ENCODE results near the gene RHOB.
"Not testable (repeated sequence)": the region's sequence is repeated elsewhere in the genome, so short reads cannot be mapped to it uniquely, and the experiment has no call there.

The RHOB gene

DNA sequence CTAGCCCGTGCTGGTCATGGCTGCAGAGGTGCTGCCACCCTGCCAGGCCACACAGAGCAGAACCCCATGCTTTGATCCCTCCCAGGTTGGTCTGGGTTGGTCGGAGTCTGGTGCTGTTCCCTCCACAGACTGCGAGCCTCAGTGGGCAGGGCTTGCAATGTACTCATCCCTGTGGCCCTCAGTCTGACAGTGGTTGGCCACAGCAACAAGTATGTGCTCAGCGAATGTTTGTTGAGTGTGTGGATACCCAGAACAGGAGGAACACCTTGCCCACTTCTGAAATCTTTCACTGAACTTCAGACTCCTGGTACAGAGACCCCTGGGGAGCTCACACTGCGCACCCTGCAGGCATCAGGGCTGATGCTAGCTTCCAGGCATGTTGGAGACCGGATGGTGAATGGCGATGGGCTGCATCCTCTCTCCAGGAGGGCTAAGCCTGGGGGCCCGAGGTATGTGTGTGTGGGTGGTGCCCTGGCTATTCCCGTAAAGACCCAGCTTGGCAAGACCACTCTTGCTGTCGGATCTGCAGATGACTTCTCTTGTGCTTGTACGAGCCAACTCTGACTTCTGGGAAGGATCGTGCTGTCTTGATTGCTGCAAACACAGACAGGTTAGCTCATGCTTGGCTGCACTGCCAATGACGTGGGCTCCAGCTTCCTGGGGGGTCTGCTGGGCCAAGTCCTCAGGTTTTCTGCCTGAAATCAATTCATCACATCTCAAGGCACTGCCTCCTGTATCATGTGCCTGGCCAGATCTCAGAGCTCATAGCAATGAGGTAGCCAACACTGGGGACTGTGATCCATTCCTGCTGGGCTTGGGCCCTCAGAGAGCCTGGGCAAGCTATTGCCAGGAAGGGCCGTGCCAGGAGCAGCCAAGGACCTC, 43.7 kb downstream of the RHOB start:
- DNase-seq (ENCODE audit: low read depth in 2 of 2) = no peak

DNA sequence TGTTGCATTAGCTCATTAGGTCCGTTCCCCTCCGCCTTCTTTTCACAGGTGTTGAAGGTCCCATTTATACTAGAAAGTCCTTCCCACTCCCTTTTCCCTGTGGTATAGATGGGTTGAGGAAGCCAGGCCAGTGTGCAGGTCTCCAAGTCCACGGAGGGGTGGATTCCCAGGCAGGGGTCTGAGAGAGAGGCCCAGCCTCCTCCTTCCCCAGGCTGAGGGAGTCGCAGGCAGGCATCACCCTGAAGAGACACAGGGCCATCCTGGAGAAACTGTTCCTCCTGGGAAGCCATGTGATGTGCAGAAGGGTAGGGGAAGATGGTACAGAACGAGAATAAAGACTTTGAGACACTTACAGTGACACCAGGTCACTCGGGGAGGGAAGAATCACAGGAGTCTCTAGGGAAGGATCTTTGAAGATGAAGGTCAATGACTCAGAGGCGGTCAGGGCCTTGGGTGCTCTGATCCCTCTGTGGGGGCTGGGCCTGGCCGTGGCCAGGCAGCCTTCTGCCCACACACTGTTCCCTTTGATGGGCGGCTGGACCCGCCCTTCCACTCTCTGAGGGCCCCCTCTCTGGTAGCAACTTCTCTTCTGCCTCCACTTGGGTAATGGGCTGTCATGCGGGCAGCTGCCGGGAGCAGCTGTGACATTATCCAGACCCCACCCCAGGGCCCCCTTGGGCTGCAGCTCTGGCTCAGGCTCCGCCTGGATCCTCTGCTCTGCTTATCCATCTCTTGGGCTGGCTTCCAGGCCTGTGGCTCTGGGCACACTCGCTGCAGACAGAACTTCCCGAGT, 45.1 kb downstream of the RHOB start:
- DNase-seq (ENCODE audit: low read depth in 2 of 2) = no peak

DNA sequence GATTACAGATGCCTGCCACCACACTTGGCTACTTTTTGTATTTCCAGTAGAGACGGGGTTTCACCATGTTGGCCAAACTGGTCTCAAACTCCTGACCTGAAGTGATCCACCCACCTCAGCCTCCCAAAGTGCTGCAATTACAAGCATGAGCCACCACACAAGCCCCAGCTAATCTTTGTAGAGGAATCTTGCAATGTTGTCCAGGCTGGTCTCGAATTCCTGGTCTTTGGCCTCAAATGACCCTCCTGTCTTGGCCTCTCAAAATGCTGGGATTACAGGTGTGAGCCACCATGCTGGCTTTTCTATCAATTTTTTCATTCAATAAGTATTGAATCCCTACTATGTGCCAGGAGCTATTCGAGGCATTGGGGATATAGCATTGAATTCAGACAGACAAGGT, 46.2 kb downstream of the RHOB start:
- DNase-seq (ENCODE audit: low read depth in 2 of 2) = not testable (repeated sequence)

DNA sequence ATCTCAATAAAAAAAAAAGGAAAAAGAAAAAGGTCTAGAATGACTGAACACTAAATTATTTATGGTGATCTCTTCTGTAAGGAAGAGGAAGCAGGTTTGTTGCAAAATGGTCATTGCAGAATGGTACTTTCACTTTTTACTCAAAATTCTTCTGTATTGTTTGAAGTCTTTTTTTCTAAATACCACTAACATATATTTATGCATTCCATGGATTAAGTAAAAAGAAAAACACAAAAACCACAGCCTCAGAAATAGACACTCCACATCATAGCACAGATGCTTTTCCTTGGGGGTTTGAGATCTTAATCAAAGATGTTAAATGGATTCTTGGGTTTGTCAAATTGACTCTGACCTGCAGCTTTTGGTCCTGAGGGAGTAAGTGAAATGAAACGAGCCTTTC, 47.4 kb downstream of the RHOB start:
- no peak for DNase-seq (ENCODE audit: low read depth in 2 of 2)

DNA sequence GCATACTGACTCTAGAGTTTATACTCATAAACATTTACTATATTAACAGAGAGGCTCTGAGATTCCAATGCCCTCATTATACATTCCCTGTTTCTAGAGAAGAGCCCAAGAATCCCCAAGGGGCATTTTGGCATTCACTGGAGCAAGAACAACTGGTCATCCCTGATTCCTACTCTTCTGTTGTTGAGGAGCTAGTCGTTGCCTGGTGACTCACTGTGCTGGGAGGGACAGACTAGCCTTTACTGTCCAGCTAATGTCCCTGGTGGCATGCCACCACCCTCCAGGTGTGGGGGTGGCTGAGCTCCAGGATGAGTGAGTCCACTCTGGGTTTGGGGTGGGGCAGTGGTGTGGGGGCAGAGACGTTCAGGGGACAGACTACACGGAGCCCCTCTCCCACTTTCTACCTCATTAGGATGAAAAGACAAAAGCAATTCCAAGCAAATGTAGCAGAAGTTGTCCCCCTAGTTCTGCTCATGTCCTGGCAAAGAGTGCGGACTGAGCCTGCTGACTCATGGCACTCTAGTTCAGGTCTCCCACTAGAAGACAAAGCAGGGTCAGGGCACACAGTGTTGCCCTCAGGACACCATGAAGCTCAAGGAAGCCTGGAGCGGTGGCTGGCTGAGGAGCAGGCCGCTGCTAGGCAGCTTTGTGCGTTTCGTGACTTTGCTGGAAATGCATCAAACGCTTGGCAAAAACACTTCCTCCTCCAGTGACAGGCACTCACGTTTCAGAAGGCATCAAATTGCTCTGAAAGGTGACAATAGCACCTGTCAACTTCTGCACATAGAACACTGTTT, 49.4 kb downstream of the RHOB start:
- no peak for DNase-seq (ENCODE audit: low read depth in 2 of 2)

DNA sequence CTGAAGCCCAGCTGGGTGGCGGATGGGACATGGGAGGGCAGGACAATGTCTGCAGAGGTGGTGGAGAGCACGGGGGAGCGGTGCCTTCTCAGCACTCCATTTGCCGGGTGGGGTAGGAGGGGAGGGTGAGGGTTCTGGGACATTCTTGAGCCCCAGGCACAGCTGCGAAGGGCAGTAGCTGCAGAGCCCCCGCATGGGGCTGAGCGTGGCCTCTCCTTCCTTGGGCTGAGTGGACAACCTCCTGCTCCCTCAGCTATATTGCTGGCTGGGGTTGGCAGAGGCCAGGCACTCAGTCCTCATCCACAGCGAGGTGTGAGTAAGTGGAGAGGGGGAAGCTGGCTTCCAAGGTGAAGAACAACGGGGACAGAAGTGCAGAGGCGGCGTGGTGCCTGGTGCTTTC, 50.1 kb downstream of the RHOB start:
- DNase-seq (ENCODE audit: low read depth in 2 of 2) = no peak

Measured in stimulated activated CD8-positive, alpha-beta memory T cell treated with anti-CD3 and anti-CD28 coated beads, Interleukin-15, amount 100 ng/mL, for 48 hours (primary cell).